ENCODE results near the gene PIGH.

Gene PIGH

DNA sequence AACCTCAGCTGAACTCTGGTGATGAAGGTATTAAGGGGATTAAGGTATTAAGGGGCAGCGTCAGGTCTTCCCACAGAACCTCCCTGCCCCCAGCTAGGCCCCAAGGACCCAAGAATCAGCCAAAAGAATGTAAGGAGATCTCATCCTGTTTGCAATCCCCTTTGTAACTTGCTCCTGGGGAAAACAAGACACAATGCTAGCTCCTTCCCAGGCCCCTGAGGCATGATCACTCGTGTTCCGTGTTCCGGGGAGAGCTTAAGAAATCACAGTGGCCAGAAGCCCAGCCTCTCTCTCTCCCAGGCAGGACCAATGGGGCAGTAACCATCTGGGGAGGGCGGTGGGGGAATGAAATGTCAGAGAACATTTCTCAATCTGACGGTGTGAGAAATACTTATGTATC lies 33.2 kb downstream of the PIGH start:
- CTCF ChIA-PET: interaction anchor here (0.6 to 1.9 kb wide), 3 partner anchors 40 to 51 kb away, joined by 4 to 9 read pairs (median 6); no protein-coding TSS in a partner anchor
- POLR2A ChIA-PET: no interaction called here
- no peak for TF ChIP-seq ZNF384 (IDR thresholded peaks at IDR 0.05)
- TF ChIP-seq BHLHE40 (IDR thresholded peaks at IDR 0.05; ENCODE audit: borderline replicate concordance): no peak
- TF ChIP-seq SP1 (IDR thresholded peaks at IDR 0.05): no peak
- TF ChIP-seq FOXK2 (IDR thresholded peaks at IDR 0.05): no peak
- no peak for TF ChIP-seq FOXA1 (IDR thresholded peaks at IDR 0.05)
- no peak for TF ChIP-seq SUZ12 (IDR thresholded peaks at IDR 0.05)
- no peak for TF ChIP-seq ARNT (IDR thresholded peaks at IDR 0.05)
- no peak for TF ChIP-seq CTBP1 (IDR thresholded peaks at IDR 0.05; ENCODE audit: borderline replicate concordance)
- no peak for DNase-seq (ENCODE audit: extremely low spot score)

DNA sequence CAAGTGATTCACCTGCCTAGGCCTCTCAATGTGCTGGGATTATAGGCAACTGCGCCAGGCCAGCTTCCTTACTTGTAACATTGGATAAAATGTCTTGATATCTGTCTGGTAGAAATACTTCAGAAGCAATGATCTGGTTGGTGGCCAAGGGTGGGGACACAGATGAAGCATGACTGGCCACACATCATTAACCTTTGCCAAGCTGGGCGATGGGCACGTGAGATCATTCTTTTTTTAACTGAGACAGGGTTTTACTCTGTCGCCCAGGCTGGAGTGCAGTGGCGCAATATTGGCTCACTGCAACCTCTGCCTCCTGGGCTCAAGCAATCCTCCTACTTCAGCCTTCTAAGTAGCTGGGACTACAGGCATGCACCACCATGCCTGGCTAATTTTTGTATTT lies 35.8 kb downstream of the PIGH start:
- POLR2A ChIA-PET: no interaction called here
- no peak for DNase-seq (ENCODE audit: extremely low spot score)
- no peak for TF ChIP-seq TARDBP (IDR thresholded peaks at IDR 0.05)
- TF ChIP-seq CTBP1 (IDR thresholded peaks at IDR 0.05; ENCODE audit: borderline replicate concordance): no peak
- no peak for TF ChIP-seq SP1 (IDR thresholded peaks at IDR 0.05)
- TF ChIP-seq FOXM1 (IDR thresholded peaks at IDR 0.05; ENCODE audit: borderline replicate concordance): no peak
- no peak for TF ChIP-seq BHLHE40 (IDR thresholded peaks at IDR 0.05; ENCODE audit: borderline replicate concordance)
- no peak for TF ChIP-seq HDGF (IDR thresholded peaks at IDR 0.05; ENCODE audit: borderline replicate concordance)
- no peak for TF ChIP-seq LEF1 (IDR thresholded peaks at IDR 0.05; ENCODE audit: borderline replicate concordance)
- CTCF ChIA-PET: interaction anchor here (0.5 kb wide), 1 partner anchor 380 kb away, joined by 8 read pairs; no protein-coding TSS in a partner anchor

DNA sequence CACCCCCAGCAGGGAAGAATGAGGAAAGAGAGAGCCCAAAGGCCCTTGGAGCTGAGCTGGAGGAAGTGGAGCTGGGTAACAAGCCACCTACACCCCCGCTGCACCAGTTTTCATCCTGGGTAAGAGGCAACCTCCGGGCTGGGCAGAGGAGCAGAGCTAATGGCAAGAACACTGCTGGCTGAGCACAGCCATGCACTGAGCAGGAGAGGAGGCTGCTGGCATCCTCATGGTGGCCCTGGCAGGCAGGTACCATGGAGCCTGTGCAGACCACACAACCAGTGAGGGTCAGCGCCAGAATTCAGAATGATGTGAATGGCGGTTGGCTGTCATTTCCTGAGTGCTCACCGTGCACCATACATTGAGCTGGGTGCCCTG lies 37.3 kb downstream of the PIGH start:
- ChIA-PET POLR2A (interaction anchor here (1.2 kb wide), 1 partner anchor 28 kb away, joined by 3 read pairs; no protein-coding TSS in a partner anchor), CTCF (interaction anchor here (0.9 kb wide), 1 partner anchor 36 kb away, joined by 5 read pairs; no protein-coding TSS in a partner anchor)
- no peak for DNase-seq (ENCODE audit: extremely low spot score)
- no peak for TF ChIP-seq L3MBTL2 (conservative IDR thresholded peaks at IDR 0.05)
- no peak for TF ChIP-seq SP1 (IDR thresholded peaks at IDR 0.05)
- TF ChIP-seq, protein P1, sequence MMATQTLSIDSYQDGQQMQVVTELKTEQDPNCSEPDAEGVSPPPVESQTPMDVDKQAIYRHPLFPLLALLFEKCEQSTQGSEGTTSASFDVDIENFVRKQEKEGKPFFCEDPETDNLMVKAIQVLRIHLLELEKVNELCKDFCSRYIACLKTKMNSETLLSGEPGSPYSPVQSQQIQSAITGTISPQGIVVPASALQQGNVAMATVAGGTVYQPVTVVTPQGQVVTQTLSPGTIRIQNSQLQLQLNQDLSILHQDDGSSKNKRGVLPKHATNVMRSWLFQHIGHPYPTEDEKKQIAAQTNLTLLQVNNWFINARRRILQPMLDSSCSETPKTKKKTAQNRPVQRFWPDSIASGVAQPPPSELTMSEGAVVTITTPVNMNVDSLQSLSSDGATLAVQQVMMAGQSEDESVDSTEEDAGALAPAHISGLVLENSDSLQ (IDR thresholded peaks at IDR 0.05): no peak
- no peak for TF ChIP-seq LEF1 (IDR thresholded peaks at IDR 0.05; ENCODE audit: borderline replicate concordance)
- no peak for TF ChIP-seq ZNF384 (IDR thresholded peaks at IDR 0.05)
- no peak for TF ChIP-seq NFRKB (IDR thresholded peaks at IDR 0.05)
- no peak for TF ChIP-seq TARDBP (IDR thresholded peaks at IDR 0.05)
- TF ChIP-seq HDGF (IDR thresholded peaks at IDR 0.05; ENCODE audit: borderline replicate concordance): no peak
- TF ChIP-seq FOXA1 (IDR thresholded peaks at IDR 0.05): no peak
- TF ChIP-seq FOXK2 (IDR thresholded peaks at IDR 0.05): no peak
- no peak for TF ChIP-seq ARNT (IDR thresholded peaks at IDR 0.05)
- no peak for TF ChIP-seq ELF4 (IDR thresholded peaks at IDR 0.05)
- TF ChIP-seq CTBP1 (IDR thresholded peaks at IDR 0.05; ENCODE audit: borderline replicate concordance): no peak
- TF ChIP-seq SUZ12 (IDR thresholded peaks at IDR 0.05): no peak

DNA sequence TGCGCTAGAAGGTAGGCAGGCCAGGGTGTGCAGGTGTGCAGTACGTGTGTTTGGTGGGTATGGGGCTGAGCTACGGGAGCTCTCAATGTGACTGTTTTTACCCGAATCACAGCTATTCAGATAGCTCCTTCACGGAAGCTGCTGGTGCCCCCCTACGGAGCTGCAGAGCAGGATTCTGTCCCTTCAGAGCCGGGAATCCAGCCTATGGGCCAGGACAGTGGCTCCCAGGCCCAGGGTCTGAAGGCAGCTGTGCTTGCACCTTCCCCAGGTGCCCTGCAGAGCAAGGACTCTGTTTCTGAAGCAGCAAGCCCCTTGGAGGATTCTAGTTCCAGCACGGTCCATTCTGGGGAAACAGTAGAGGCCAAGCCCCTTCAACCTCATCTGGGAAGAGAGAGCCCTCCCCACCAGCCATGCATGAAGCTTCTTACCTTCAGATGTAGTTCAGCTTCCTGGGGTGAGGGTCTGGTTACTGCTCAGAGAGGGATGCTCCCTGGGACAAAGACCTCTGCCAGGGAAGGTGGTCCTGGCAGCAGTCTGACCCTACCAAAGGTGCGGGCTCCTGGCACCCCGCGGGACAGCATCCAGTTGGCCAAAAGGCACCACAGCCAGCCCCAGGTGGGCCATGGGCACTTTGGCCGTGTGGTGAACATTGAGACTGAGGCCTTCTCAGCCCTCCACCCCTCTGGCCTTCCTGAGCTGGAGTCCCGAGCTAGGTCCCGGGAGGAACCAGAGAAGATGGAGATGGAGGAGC lies 37.9 kb downstream of the PIGH start:
- CTCF ChIA-PET: interaction anchor here (0.8 to 0.9 kb wide), 2 partner anchors 9 to 35 kb away, joined by 5 to 6 read pairs; no protein-coding TSS in a partner anchor
- no peak for TF ChIP-seq HDGF (IDR thresholded peaks at IDR 0.05; ENCODE audit: borderline replicate concordance)
- no peak for TF ChIP-seq FOXK2 (IDR thresholded peaks at IDR 0.05)
- no peak for TF ChIP-seq LEF1 (IDR thresholded peaks at IDR 0.05; ENCODE audit: borderline replicate concordance)
- TF ChIP-seq, protein P1 (IDR thresholded peaks at IDR 0.05): no peak
- TF ChIP-seq FOXM1 (IDR thresholded peaks at IDR 0.05; ENCODE audit: borderline replicate concordance): no peak
- no peak for TF ChIP-seq TARDBP (IDR thresholded peaks at IDR 0.05)
- TF ChIP-seq NFRKB (IDR thresholded peaks at IDR 0.05): no peak
- TF ChIP-seq CTBP1 (IDR thresholded peaks at IDR 0.05; ENCODE audit: borderline replicate concordance): no peak
- TF ChIP-seq SP1 (IDR thresholded peaks at IDR 0.05): no peak
- no peak for TF ChIP-seq L3MBTL2 (conservative IDR thresholded peaks at IDR 0.05)
- no peak for TF ChIP-seq SUZ12 (IDR thresholded peaks at IDR 0.05)
- TF ChIP-seq BHLHE40 (IDR thresholded peaks at IDR 0.05; ENCODE audit: borderline replicate concordance): no peak
- no peak for TF ChIP-seq ELF4 (IDR thresholded peaks at IDR 0.05)
- TF ChIP-seq FOXA1 (IDR thresholded peaks at IDR 0.05): no peak
- no peak for TF ChIP-seq ARNT (IDR thresholded peaks at IDR 0.05)
- no peak for TF ChIP-seq ZNF384 (IDR thresholded peaks at IDR 0.05)
- DNase-seq (ENCODE audit: extremely low spot score): no peak
- POLR2A ChIA-PET: interaction anchor here (1.2 kb wide), 1 partner anchor 28 kb away, joined by 3 read pairs; no protein-coding TSS in a partner anchor

DNA sequence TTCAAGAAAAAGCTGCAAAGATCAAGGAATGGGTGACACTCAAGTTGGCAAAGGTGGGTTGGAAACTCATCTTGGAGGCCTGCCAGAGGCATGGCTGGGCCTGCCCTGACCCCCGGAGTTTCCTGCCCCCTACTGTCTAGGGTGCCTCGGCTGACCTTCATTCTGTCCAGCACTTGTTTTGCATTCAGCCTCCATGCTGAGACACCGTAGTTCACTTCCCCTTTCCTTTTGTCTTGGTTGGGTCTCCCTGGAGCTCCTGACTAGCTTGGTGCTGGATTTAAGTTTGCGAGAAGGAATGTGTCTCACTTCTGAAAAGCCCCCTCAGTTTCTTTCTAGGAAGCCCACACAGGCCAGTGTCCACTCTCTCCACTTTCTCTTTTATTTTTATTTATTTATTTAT lies 40.4 kb downstream of the PIGH start:
- no peak for DNase-seq (ENCODE audit: extremely low spot score)
- ChIA-PET CTCF (no interaction called here), POLR2A (no interaction called here)
- TF ChIP-seq ZNF384 (IDR thresholded peaks at IDR 0.05) (no peak), FOXM1 (IDR thresholded peaks at IDR 0.05; ENCODE audit: borderline replicate concordance) (no peak), L3MBTL2 (conservative IDR thresholded peaks at IDR 0.05) (no peak), CTBP1 (IDR thresholded peaks at IDR 0.05; ENCODE audit: borderline replicate concordance) (no peak), ARNT (IDR thresholded peaks at IDR 0.05) (no peak)

DNA sequence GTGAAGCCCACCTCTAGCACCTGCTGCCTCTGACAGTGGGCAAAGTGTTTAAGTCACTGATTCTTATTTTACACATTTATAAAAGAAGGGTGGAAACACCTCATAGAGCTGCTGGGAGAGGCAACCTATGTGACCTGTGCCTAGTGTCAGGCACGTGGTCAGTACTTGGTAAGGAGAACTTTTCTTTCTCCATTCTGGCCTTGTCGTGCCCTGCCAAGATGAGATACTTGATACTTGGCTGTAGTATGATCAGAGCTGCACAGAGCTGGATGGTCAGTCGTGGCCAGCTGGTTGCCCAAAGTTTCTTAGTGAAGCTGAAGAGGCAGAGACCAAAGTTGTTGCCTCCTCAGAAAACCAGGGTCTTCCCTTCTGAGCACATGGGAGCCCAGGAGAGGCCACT lies 42.4 kb downstream of the PIGH start:
- no peak for TF ChIP-seq ARNT (IDR thresholded peaks at IDR 0.05)
- no peak for TF ChIP-seq FOXA1 (IDR thresholded peaks at IDR 0.05)
- no peak for TF ChIP-seq BHLHE40 (IDR thresholded peaks at IDR 0.05; ENCODE audit: borderline replicate concordance)
- no peak for TF ChIP-seq SUZ12 (IDR thresholded peaks at IDR 0.05)
- TF ChIP-seq L3MBTL2 (conservative IDR thresholded peaks at IDR 0.05): no peak
- no peak for TF ChIP-seq HDGF (IDR thresholded peaks at IDR 0.05; ENCODE audit: borderline replicate concordance)
- TF ChIP-seq, protein P1 (IDR thresholded peaks at IDR 0.05): no peak
- no peak for TF ChIP-seq LEF1 (IDR thresholded peaks at IDR 0.05; ENCODE audit: borderline replicate concordance)
- TF ChIP-seq CTBP1 (IDR thresholded peaks at IDR 0.05; ENCODE audit: borderline replicate concordance): no peak
- TF ChIP-seq ELF4 (IDR thresholded peaks at IDR 0.05): no peak
- TF ChIP-seq FOXM1 (IDR thresholded peaks at IDR 0.05; ENCODE audit: borderline replicate concordance): no peak
- no peak for TF ChIP-seq SP1 (IDR thresholded peaks at IDR 0.05)
- TF ChIP-seq FOXK2 (IDR thresholded peaks at IDR 0.05): no peak
- TF ChIP-seq ZNF384 (IDR thresholded peaks at IDR 0.05): no peak
- POLR2A ChIA-PET: interaction anchor here (0.9 to 2.6 kb wide), 3 partner anchors 15 to 138 kb away, joined by 3 to 12 read pairs (median 3); partner anchors contain the start of genes PLEKHH1 and RDH11
- CTCF ChIA-PET: interaction anchor here (0.9 to 1.6 kb wide), 3 partner anchors 13 to 131 kb away, joined by 5 to 6 read pairs (median 6); no protein-coding TSS in a partner anchor
- DNase-seq (ENCODE audit: extremely low spot score): no peak
